Colonic mucosa (tissue), 4 donors: ENCODE data around the gene DOK3. TPM values are rescaled to one million over a fixed set of nuclear protein-coding genes. Genes with fewer than 3 reads are reported as not detected.
A peak's percentile ranks its signal among the peaks of the same experiment; 100 is the strongest.

Experiments
- DNase-seq: peaks from one replicate; pipeline ENCODE4 v3.0.0-alpha.2; 2020
- H3K27ac ChIP-seq: fragments of 200-600 bp; one replicate; pipeline ENCODE4 v1.8.0; 2021
- H3K27me3 ChIP-seq: fragments of 200-600 bp; one replicate; pipeline ENCODE4 v1.8.0; 2021
- H3K36me3 ChIP-seq: fragments of 200-600 bp; one replicate; pipeline ENCODE4 v1.8.0; 2021
- H3K4me1 ChIP-seq: fragments of 200-600 bp; one replicate; pipeline ENCODE4 v1.8.0; 2021; ENCODE audit warnings: mild to moderate bottlenecking
- H3K4me3 ChIP-seq: fragments of 200-600 bp; one replicate; pipeline ENCODE4 v1.8.0; 2021
- H3K9ac ChIP-seq, 2 donors: one replicate each; pipeline ENCODE4 v1.7.0; 2013; ENCODE audit warnings: control low read depth in 2 of 2, low read depth in 2 of 2, low read length in 2 of 2
- H3K9me3 ChIP-seq: fragments of 200-600 bp; one replicate; pipeline ENCODE4 v1.8.0; 2021
- intact Hi-C: fragments of 100-400 bp; cut with DNase I; formaldehyde crosslinking; loops from one replicate; pipeline ENCODE4 v1.14.1; 2022
- total RNA-seq, 2 donors: library from RNA; stranded (reverse); fragmentation: NEBNext Ultra II Directional in 1 of 2; extraction: Animal tissue kit (Norgen Biotek cat#: 25700) in 1 of 2; gene quantifications; one replicate each; pipeline ENCODE4 v1.2.1, GENCODE V29; 2021
- TF ChIP-seq, protein P1 (sequence below): fragments of 200-600 bp; IDR thresholded peaks from one replicate; pipeline ENCODE4 v1.8.0; 2022; ENCODE audit warnings: antibody characterized with exemption, mild to moderate bottlenecking
- donor health status: healthy.
- donor health status: DM: no; HTN: no; CAD: no.
- donor health status: DM: no; HTN: no; CAD: no.

DOK3 gene
- total RNA-seq, 2 donors from 2014 or later, result 4.1 to 8.9 TPM

DNA sequence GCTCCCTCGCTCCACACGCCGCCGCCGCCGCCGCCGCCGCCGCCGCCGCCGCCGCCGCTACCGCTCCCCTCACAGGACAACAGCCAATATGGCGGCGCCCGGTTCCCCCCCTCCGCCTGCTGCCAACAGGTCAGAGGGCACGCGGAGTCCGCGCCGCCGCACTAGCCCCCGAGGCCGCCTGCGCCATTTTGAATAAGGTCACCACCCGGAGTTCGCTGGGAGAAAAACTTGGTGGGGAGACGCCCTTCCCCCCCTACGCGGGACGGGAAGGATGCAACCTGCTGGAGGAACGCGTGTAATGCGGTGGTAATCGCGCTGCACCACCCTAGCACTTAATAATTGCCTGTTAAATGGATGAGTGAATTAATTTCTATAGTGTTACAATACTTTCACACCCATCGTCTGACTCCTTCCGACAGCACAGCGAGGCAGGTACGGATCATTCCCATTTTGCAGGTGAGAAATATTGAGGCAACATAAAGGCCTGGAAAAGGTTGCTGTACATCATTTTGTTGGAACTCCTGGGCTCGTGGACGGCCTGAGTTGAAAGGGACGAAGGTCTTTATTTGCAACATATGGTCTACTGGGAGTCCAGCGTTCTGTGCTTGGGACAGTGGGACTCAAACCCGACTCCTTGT lies 45.0 kb upstream of the DOK3 start, which contains the start of gene FAM193B:
Gene FAM193B, minus strand, starts transcription at position 90 of the 638 bp plus-strand sequence. CDS start 105 bp downstream, outside the sequence.
- Histone ChIP-seq H3K9me3 (no peaks in the 10 kb centered on the region), H3K9ac (peak within 1 kb of the TSS; percentile 81 to 84), H3K27me3 (no peaks in the 10 kb centered on the region), H3K36me3 (no peaks in the 10 kb centered on the region), H3K27ac (peak within 1 kb of the TSS; percentile 69), H3K4me3 (peak within 1 kb of the TSS; percentile 97), H3K4me1 (peaks cover 3% of the 10 kb centered on the region)
- DNase-seq, result peak; percentile 97
- intact Hi-C loops, result no loop called here
- TF ChIP-seq, protein P1, sequence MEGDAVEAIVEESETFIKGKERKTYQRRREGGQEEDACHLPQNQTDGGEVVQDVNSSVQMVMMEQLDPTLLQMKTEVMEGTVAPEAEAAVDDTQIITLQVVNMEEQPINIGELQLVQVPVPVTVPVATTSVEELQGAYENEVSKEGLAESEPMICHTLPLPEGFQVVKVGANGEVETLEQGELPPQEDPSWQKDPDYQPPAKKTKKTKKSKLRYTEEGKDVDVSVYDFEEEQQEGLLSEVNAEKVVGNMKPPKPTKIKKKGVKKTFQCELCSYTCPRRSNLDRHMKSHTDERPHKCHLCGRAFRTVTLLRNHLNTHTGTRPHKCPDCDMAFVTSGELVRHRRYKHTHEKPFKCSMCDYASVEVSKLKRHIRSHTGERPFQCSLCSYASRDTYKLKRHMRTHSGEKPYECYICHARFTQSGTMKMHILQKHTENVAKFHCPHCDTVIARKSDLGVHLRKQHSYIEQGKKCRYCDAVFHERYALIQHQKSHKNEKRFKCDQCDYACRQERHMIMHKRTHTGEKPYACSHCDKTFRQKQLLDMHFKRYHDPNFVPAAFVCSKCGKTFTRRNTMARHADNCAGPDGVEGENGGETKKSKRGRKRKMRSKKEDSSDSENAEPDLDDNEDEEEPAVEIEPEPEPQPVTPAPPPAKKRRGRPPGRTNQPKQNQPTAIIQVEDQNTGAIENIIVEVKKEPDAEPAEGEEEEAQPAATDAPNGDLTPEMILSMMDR, result no peak

DNA sequence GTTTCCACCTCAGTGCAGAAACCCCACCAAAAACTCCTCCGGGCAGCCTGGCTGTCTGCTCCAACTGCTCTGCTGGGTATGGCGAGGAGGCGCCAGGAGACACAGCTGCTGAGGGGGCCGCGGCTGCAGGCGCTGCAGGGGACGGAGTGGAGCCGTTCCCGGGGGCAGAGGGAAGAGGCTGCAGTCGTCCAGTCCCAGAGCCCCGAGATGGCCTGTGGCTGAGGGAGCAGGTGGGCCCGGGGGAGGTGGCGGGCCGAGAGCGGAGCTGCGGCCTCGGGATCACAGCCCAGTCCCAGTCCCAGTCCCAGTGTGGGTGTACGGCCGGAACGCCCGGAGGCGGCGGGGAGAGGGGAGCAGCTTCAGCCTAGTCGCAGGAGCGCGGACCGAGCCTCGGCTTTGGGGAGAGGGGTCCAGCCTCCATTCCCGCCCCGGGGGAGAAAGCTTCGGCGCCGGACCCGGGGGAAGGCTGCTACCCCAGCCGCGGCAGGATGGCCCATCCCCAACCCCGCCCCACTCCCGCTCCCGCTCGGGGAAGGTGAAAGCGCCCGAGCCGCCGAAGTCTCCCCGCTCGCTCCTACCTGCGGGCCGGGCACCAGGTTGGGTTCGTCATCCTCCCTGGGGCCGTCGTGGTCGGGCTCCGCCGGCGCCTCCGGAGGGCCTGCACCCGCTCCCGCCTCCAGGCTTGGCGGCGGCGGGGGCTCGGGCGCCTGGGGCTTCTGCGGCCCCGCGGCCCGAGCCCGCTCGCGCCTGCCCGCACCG lies 44.2 kb upstream of the DOK3 start:
- H3K36me3 ChIP-seq, result no peaks in the 10 kb centered on the region
- intact Hi-C loops, result no loop called here
- H3K9me3 ChIP-seq, result no peaks in the 10 kb centered on the region
- TF ChIP-seq, protein P1, result no peak
- H3K27ac ChIP-seq, result peak overlapping the region; percentile 69
- peaks cover 3% of the 10 kb centered on the region for H3K4me1 ChIP-seq
- H3K27me3 ChIP-seq, result no peaks in the 10 kb centered on the region
- peak; percentile 61 for DNase-seq
- H3K9ac ChIP-seq, result peak overlapping the region; percentile 81 to 84
- H3K4me3 ChIP-seq, result peak overlapping the region; percentile 97

DNA sequence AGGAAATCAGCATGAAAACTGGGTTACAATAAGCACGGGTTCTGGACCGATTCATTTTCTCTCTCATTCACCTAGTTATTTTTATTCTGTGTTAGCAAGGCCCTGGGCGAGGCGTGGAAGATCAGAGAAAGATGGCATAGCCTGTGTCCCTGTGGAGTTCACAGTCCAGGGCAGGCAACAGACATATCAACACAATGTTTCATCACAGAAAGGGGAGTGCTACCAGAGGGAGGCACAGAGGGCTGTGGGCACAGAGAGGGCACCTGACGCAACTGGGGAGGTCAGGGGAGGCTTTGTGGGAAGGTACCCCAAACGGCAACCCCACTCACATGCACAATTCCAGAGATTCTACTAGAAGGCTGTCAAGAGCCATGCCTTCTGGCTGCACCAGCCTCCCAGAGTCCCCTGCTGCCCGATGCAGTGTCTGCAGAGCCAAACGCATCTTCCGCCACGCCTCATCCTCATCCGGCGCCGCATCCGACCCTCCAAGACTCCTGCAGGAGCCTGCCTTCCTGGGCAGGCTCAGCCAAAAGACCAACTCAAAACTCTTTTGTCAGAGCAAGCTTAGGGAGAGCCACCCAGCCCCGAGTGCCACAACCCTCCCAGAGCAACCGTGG lies 43.3 kb upstream of the DOK3 start:
- H3K36me3 ChIP-seq, result no peaks in the 10 kb centered on the region
- H3K9ac ChIP-seq, result peak overlapping the region in 1 of 2 donors; percentile 81
- H3K9me3 ChIP-seq, result no peaks in the 10 kb centered on the region
- no peak overlapping the region for H3K27ac ChIP-seq
- peak overlapping the region; percentile 97 for H3K4me3 ChIP-seq
- TF ChIP-seq, protein P1, result no peak
- no peak for DNase-seq
- intact Hi-C loops, result no loop called here
- peaks cover 3% of the 10 kb centered on the region for H3K4me1 ChIP-seq
- H3K27me3 ChIP-seq, result no peaks in the 10 kb centered on the region

- H3K4me3 ChIP-seq, result no peak overlapping the region
- H3K36me3 ChIP-seq, result no peaks in the 10 kb centered on the region
- H3K9ac ChIP-seq, result no peak overlapping the region
- peaks cover 3% of the 10 kb centered on the region for H3K4me1 ChIP-seq
- H3K27ac ChIP-seq, result no peak overlapping the region
- TF ChIP-seq, protein P1, result no peak
- no peak for DNase-seq
- no peaks in the 10 kb centered on the region for H3K27me3 ChIP-seq
- intact Hi-C loops, result no loop called here
- no peaks in the 10 kb centered on the region for H3K9me3 ChIP-seq
Measured at GRCh38 chr5:177550122-177550521, 40.5 kb upstream of the DOK3 start.

DNA sequence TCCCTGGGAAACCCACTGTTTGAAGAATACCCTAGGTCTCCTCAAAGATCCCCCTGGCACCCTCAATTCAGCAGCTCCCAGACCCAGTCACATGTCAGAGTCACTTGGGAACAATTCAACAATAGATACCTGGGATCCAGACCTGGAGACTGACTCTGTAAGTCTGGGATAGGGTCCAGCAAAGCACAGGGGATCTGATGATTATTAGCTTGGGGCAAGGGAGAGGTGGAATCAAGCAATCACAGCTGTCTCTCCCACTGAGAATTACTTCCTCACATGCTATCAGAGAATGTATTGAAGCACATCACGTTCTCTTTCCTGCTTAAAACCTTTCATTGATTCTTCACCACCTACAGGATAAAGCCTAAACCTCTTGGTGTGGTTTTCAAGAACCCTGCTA lies 38.9 kb upstream of the DOK3 start:
- Histone ChIP-seq H3K36me3 (no peaks in the 10 kb centered on the region), H3K9me3 (no peaks in the 10 kb centered on the region), H3K4me1 (peaks cover 3% of the 10 kb centered on the region), H3K4me3 (no peak overlapping the region), H3K9ac (no peak overlapping the region), H3K27me3 (no peaks in the 10 kb centered on the region), H3K27ac (no peak overlapping the region)
- TF ChIP-seq, protein P1, result no peak
- DNase-seq, result no peak
- intact Hi-C loops, result no loop called here
